Measurements from ENCODE around the gene RERE. TPM values are rescaled to one million over a fixed set of nuclear protein-coding genes. Genes with fewer than 3 reads are reported as not detected.

Gene RERE
- polyA plus RNA-seq, 3 donors, result 118 to 137 (median 129) TPM

Other genes starting within 250 kb of the RERE start
- gene ENO1, start 61.0 kb upstream of the RERE start, polyA plus RNA-seq (ENCODE audit: insufficient read length in 3 of 3), result 100 to 1,000 TPM; 871 to 964 (median 929) TPM
- under 1 TPM in 1 of 3 donors, not detected in 2; 0.08 TPM for gene CA6, start 128.2 kb upstream of the RERE start, polyA plus RNA-seq (ENCODE audit: insufficient read length in 3 of 3)
- not detected for gene SLC2A7, start 208.8 kb upstream of the RERE start, polyA plus RNA-seq (ENCODE audit: insufficient read length in 3 of 3)

All from right renal cortex interstitium (tissue), 3 donors.